K562 (cell line): ENCODE results near the gene PRAC1. TPM values are rescaled to one million over a fixed set of nuclear protein-coding genes. Genes with fewer than 3 reads are reported as not detected.

ENCODE experiments used
- ATAC-seq: fragments of 200-7000 bp; cut with Tn5 transposase; 3 replicates; pipeline ENCODE4 v1.9.1; 2020; ENCODE audit warnings: moderate library complexity
- BruUV-seq: library from RNA; stranded (reverse); fragments of 400-500 nt; replicated peaks from 2 replicates; lab custom pipeline; 2021; lab: Mats Ljungman, UMichigan
- CTCF ChIA-PET: fragments of 300-600 bp; formaldehyde crosslinking; extraction: SDS; loops from one replicate; lab custom pipeline; 2021; ENCODE audit warnings: low intra/inter-chr PET ratio; lab: Yijun Ruan, JAX
- POLR2A ChIA-PET: fragments of 300-600, 350-650 bp; sonication (Branson Sonifier 250); formaldehyde crosslinking; extraction: SDS; loops from one replicate; lab custom pipeline; 2021; ENCODE audit warnings: antibody characterized with exemption, inconsistent platforms; lab: Yijun Ruan, JAX
- DNase-seq, 4 experiments: peaks; one replicate each; pipeline versions ENCODE4 v3.0.0 to v3.0.0-alpha.2; 2011 to 2018; ENCODE audit warnings: low spot score in 3 of 4, mixed read lengths in 3 of 4; ENCODE audit errors: extremely low read depth in 1 of 4
- FAIRE-seq: peaks from 2 replicates; lab custom pipeline; 2011; peaks lifted over from hg19 to GRCh38; lab: Jason Lieb, UNC
- H2AFZ ChIP-seq: 2 replicates; pipeline ENCODE4 v1.6.0; 2011; ENCODE audit warnings: low read depth, low read length, control low read depth, inconsistent platforms
- H3K27ac ChIP-seq: fragments of 200-600 bp; 3 replicates; pipeline ENCODE4 v1.8.0; 2011; ENCODE audit warnings: low read depth, mild to moderate bottlenecking, control low read depth, inconsistent platforms, low read length, moderate library complexity, mixed read lengths; ENCODE audit errors: extremely low read depth
- H3K27me3 ChIP-seq, 2 experiments: fragments of 300-600 bp in 1 of 2; 2 replicates in 1 of 2; 3 replicates in 1 of 2; pipeline versions ENCODE4 v1.6.0 to v1.8.0; 2011; ENCODE audit warnings: inconsistent platforms in 2 of 2, low read length in 2 of 2, mild to moderate bottlenecking in 1 of 2, mixed read lengths in 1 of 2, moderate library complexity in 1 of 2; ENCODE audit not compliant: control insufficient read depth in 2 of 2, insufficient read depth in 2 of 2
- H3K36me3 ChIP-seq: fragments of 300-600 bp; 3 replicates; pipeline ENCODE4 v1.8.0; 2011; ENCODE audit warnings: mild to moderate bottlenecking, low read length, inconsistent platforms; ENCODE audit not compliant: control insufficient read depth, insufficient read depth
- H3K4me1 ChIP-seq, 2 experiments: fragments of 200-600 bp in 1 of 2; replicated peaks in 1 of 2; 2 replicates in 1 of 2; 3 replicates in 1 of 2; pipeline versions ENCODE4 v1.5.1 to v1.8.0; 2011; ENCODE audit warnings: inconsistent platforms in 2 of 2, low read length in 2 of 2, mild to moderate bottlenecking in 1 of 2, mixed read lengths in 1 of 2, moderate library complexity in 1 of 2; ENCODE audit not compliant: control insufficient read depth in 2 of 2, insufficient read depth in 2 of 2
- H3K4me2 ChIP-seq: 2 replicates; pipeline ENCODE4 v1.6.1; 2011; ENCODE audit warnings: low read length, control low read depth, inconsistent platforms, mixed read lengths; ENCODE audit not compliant: insufficient read depth
- H3K4me3 ChIP-seq: fragments of 200-600 bp; sonication (generic), shearing (Covaris generic); 2 replicates; pipeline ENCODE4 v1.5.1; 2016; ENCODE audit warnings: control low read depth, inconsistent platforms
- H3K79me2 ChIP-seq: fragments of 200-600 bp; 3 replicates; pipeline ENCODE4 v1.8.0; 2011; ENCODE audit warnings: low read length, inconsistent platforms; ENCODE audit not compliant: control insufficient read depth, insufficient read depth
- H3K9ac ChIP-seq, 2 experiments: 2 replicates each; pipeline versions ENCODE4 v1.6.0 to v1.6.1; 2011; ENCODE audit warnings: low read depth in 2 of 2, low read length in 2 of 2, control low read depth in 1 of 2, inconsistent platforms in 1 of 2, mild to moderate bottlenecking in 1 of 2, mixed read lengths in 1 of 2; ENCODE audit not compliant: insufficient read depth in 1 of 2
- H3K9me1 ChIP-seq: one replicate; pipeline ENCODE4 v1.6.0; 2011; ENCODE audit warnings: inconsistent platforms, mild to moderate bottlenecking, low read length, moderate library complexity; ENCODE audit not compliant: control insufficient read depth, insufficient read depth
- H3K9me3 ChIP-seq: replicated peaks from 2 replicates; pipeline ENCODE4 v1.5.1; 2011; ENCODE audit warnings: low read depth, low read length, inconsistent platforms; ENCODE audit not compliant: control insufficient read depth, insufficient read depth
- H4K20me1 ChIP-seq: replicated peaks from 2 replicates; pipeline ENCODE4 v1.6.1; 2011; ENCODE audit warnings: low read length, inconsistent platforms, mixed read lengths; ENCODE audit not compliant: control insufficient read depth, insufficient read depth
- BRD9 ChIP-seq: fragments of 450-650 bp; IDR thresholded peaks from 2 replicates; pipeline ENCODE4 v1.6.1; 2018; ENCODE audit warnings: low read depth; ENCODE audit not compliant: partially characterized antibody
- CBX2 ChIP-seq: fragments of 200-600 bp; sonication (generic); IDR thresholded peaks from one replicate; pipeline ENCODE4 v1.6.1; 2012; ENCODE audit warnings: mild to moderate bottlenecking, low read length, inconsistent platforms; ENCODE audit not compliant: insufficient read depth, poor library complexity, severe bottlenecking
- CBX5 ChIP-seq: IDR thresholded peaks from 2 replicates; pipeline ENCODE4 v1.6.1; 2014; ENCODE audit warnings: low read depth, borderline replicate concordance
- HEY1 ChIP-seq: fragments of 250-450 bp; sonication (Bioruptor Pico); IDR thresholded peaks from 2 replicates; pipeline ENCODE4 v1.5.0; 2020; ENCODE audit warnings: mild to moderate bottlenecking, moderate library complexity, borderline replicate concordance
- MEF2A ChIP-seq: IDR thresholded peaks from 2 replicates; pipeline ENCODE4 v1.6.1; 2011; ENCODE audit warnings: low read depth, mild to moderate bottlenecking, low read length, moderate library complexity; ENCODE audit not compliant: control insufficient read depth
- MEIS2 ChIP-seq: fragments of 450-650 bp; IDR thresholded peaks from 2 replicates; pipeline ENCODE4 v1.6.1; 2014; ENCODE audit warnings: mild to moderate bottlenecking; ENCODE audit not compliant: partially characterized antibody
- NFIC ChIP-seq: fragments of 450-650 bp; IDR thresholded peaks from 2 replicates; pipeline ENCODE4 v1.6.1; 2017; ENCODE audit warnings: mild to moderate bottlenecking, inconsistent platforms
- SETDB1 ChIP-seq: IDR thresholded peaks from one replicate; pipeline ENCODE4 v1.6.1; 2012; ENCODE audit warnings: low read length, control low read depth, inconsistent platforms
- SMARCE1 ChIP-seq: fragments of 450-650 bp; IDR thresholded peaks from 2 replicates; pipeline ENCODE4 v1.7.1; 2016; ENCODE audit warnings: mild to moderate bottlenecking
- ZNF174 ChIP-seq: fragments of 250-450 bp; sonication (Bioruptor Pico); IDR thresholded peaks from 2 replicates; pipeline ENCODE4 v1.4.0; 2020; ENCODE audit warnings: mild to moderate bottlenecking
- ZNF253 ChIP-seq: fragments of 250-450 bp; sonication (Bioruptor Pico); conservative IDR thresholded peaks from 2 replicates; pipeline ENCODE4 v1.6.1; 2021; ENCODE audit warnings: mild to moderate bottlenecking
- ZNF324 ChIP-seq: fragments of 250-450 bp; sonication (Bioruptor Pico); IDR thresholded peaks from 2 replicates; pipeline ENCODE4 v1.4.0; 2020; ENCODE audit warnings: mild to moderate bottlenecking
- ZSCAN29 ChIP-seq: fragments of 450-650 bp; IDR thresholded peaks from 2 replicates; pipeline ENCODE4 v1.6.1; 2017
- WGBS: fragments of 100-300 bp; shearing (Covaris generic); methylation state at CpG from one replicate; pipeline ENCODE4 v1.1.6; 2016; ENCODE audit warnings: low coverage, mixed read lengths; ENCODE audit not compliant: insufficient coverage; ENCODE audit errors: missing lambda C conversion rate; 5-methylcytosine and 5-hydroxymethylcytosine counted together
- in situ Hi-C: fragments of 300-500 bp; cut with MboI; formaldehyde crosslinking; loops from 4 replicates; pipeline ENCODE4 v1.15.0; 2018; ENCODE audit warnings: inconsistent platforms, mixed read lengths
- intact Hi-C: fragments of 100-400 bp; cut with micrococcal nuclease; formaldehyde crosslinking; loops from 2 replicates; pipeline ENCODE4 v1.14.2; 2022
- polyA plus RNA-seq, 8 experiments: library from polyadenylated mRNA; depleted of rRNA in 4 of 8; stranded (reverse) in 5 of 8; unstranded in 3 of 8; fragments of >200 nt; fragmentation: Nextera tagmentation in 2 of 8; fragmentation: Illumina TruSeq in 1 of 8; extraction: Ambion mirVana in 2 of 8; extraction: Trizol in 1 of 8; gene quantifications; 2 replicates each; pipeline versions ENCODE4 v1.2.1 to v1.2.3, GENCODE V29; 2011 to 2014; ENCODE audit warnings: inconsistent platforms in 1 of 8, missing spikeins in 1 of 8
- total RNA-seq, 7 experiments: library from RNA; depleted of rRNA in 6 of 7; stranded (reverse); fragments of >200 nt in 6 of 7; fragmentation: Illumina TruSeq in 2 of 7; extraction: Trizol in 2 of 7; gene quantifications; 2 replicates each; pipeline versions ENCODE4 v1.2.1 to v1.2.3, GENCODE V29; 2011 to 2021; ENCODE audit warnings: low replicate concordance in 1 of 7
- TF ChIP-seq, protein P1 (sequence below), 2 experiments: fragments of 250-450 bp in 1 of 2; fragments of 450-650 bp in 1 of 2; sonication (Bioruptor Pico) in 1 of 2; IDR thresholded peaks; 2 replicates each; pipeline versions ENCODE4 v1.6.1 to v1.8.0; 2016 to 2021; ENCODE audit warnings: mild to moderate bottlenecking in 2 of 2, moderate library complexity in 2 of 2, missing compliant biosample characterization in 1 of 2, missing genetic modification characterization in 1 of 2

PRAC1 gene
- total and polyA plus RNA-seq, 9 of the 15 experiments (the other 6 are each of a cell fraction or from before 2014, with no cell fraction given): not detected

DNA sequence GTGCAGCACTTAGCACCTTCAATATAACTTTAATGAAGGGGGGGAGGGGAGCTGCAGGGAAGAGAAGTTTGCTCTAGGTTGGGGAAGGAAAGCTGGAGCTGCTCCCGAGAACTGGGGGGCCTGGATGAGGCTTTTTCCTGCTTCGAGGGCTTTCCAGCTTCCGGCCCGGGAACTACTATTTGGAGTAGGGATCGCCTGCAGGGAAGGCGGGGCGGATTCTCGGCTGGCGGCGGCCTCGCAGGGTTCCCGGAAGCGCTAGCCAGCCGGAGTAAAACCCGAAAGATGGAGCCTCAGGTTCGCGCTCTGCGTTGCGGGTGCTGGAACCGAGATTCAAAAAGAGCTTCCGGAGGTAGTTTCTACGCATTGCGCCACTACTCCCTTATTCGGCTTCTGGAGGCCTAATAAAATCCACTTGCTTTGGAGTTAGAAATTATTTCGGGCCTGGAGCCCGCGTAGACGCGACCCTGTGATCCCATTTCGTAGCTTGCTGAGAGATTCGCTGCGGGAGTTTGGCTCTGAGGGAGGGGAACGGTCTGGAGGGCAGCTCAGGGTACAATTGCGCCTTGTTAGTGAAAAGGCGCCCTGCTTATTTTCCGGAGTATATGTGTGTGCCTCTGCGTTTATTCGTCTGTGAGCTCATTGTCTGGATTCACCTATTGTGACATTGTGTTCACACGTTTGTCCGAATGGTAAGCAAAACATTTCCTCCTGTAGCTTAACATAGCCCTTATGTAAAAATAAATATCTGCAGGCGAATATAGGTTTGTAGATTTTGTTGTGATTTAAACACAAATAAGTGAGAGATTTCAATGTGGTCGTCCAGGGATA is 1.3 kb upstream of the PRAC1 start (continued):
- TF ChIP-seq MEIS2 (no peak), ZNF174 (CRISPR knock-in tag) (no peak), MEF2A (no peak), ZSCAN29 (peak; percentile 91), ZNF253 (CRISPR knock-in tag) (no peak), CBX2 (peak; percentile 76), SMARCE1 (no peak)

DNA sequence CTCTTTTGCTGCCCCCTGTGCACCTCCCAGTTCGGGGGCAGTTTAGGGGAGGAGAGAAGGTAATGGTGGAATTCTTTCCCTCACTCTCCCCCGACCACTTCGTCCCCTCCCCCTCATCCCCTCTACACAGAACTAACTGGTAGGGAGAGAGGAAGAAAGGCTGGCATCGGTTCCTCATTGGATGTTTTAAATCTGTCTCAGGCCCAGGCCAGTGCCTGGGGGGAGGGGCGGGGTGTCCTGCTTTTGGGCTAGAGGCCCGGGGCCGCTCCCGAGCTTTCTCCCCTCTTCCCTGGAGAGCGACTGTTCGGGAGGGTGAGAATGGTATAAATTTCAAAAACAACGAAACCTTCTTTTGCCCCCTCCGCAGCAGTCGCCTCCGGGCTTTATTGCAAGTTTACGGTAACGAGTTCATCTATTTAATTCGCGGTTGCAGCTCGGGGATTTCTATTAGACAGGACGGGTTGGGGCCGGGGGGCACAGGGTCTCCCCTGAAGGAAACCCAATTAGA is 651 bp upstream of the PRAC1 start, which contains the start of gene PRAC2:
Gene PRAC2, plus strand, starts transcription at position 271 of the 508 bp plus-strand sequence. CDS start 1,226 bp downstream, outside the sequence.
- Histone ChIP-seq H4K20me1 (peaks cover 3% of the 10 kb centered on the region; the same call in 1 of the 2 replicates), H3K4me1 (peaks cover 0 to 25% of the 10 kb centered on the region in 2 experiments; a peak in 2 of 5 replicates), H3K9me1 (no peaks in the 10 kb centered on the region), H3K27me3 (peaks cover 75 to 85% of the 10 kb centered on the region in 2 experiments), H3K27ac (no peak within 1 kb of the TSS), H3K9me3 (no peaks in the 10 kb centered on the region), H3K79me2 (no peaks in the 10 kb centered on the region), H3K4me3 (no peak within 1 kb of the TSS), H3K36me3 (no peaks in the 10 kb centered on the region), H3K9ac (no peak within 1 kb of the TSS), H3K4me2 (no peak within 1 kb of the TSS), H2AFZ (no peak within 1 kb of the TSS)
- WGBS: 15% methylated on average over 15 of the region's 21 CpGs
- CTCF ChIA-PET: no interaction called here
- FAIRE-seq (no peak), ATAC-seq (no peak), DNase-seq (no peak)
- BruUV-seq: no TSS peak
- intact Hi-C loops (no loop called here), in situ Hi-C loops (no loop called here)
- POLR2A ChIA-PET: interaction anchor here (0.6 to 2.3 kb wide), 3 partner anchors 29 to 170 kb away, joined by 3 to 7 read pairs (median 3); partner anchors contain the start of gene ATP5MC1
- TF ChIP-seq BRD9: no peak
- TF ChIP-seq CBX5: no peak
- no peak for TF ChIP-seq SETDB1
- no peak for TF ChIP-seq HEY1 (CRISPR knock-in tag)
- TF ChIP-seq NFIC: no peak
- TF ChIP-seq ZNF324 (CRISPR knock-in tag): no peak
- TF ChIP-seq, protein P1, sequence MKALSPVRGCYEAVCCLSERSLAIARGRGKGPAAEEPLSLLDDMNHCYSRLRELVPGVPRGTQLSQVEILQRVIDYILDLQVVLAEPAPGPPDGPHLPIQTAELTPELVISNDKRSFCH (CRISPR knock-in tag; IDR thresholded peaks at IDR 0.05): no peak
- TF ChIP-seq, protein P1 (tag; IDR thresholded peaks at IDR 0.05): no peak
